Keratinocyte (primary cell): ENCODE results near the gene NRG3. TPM values are rescaled to one million over a fixed set of nuclear protein-coding genes. Genes with fewer than 3 reads are reported as not detected.

Source experiments
- DNase-seq: peaks from one replicate; pipeline ENCODE4 v3.0.0-alpha.2; 2011; ENCODE audit warnings: low read depth, missing footprints, low spot score
- FAIRE-seq: peaks from 2 replicates; lab custom pipeline; 2011; peaks lifted over from hg19 to GRCh38; lab: Jason Lieb, UNC
- H2AFZ ChIP-seq: 2 replicates; pipeline ENCODE4 v1.6.0; 2012; ENCODE audit warnings: low read length, control low read depth, inconsistent platforms; ENCODE audit not compliant: control insufficient read depth
- H3K27ac ChIP-seq: 2 replicates; pipeline ENCODE4 v1.5.1; 2011; ENCODE audit warnings: low read length; ENCODE audit not compliant: control insufficient read depth, insufficient read depth
- H3K27me3 ChIP-seq: 3 replicates; pipeline ENCODE4 v1.6.0; 2011; ENCODE audit warnings: low read length; ENCODE audit not compliant: control insufficient read depth, insufficient read depth; ENCODE audit errors: extremely low read depth
- H3K36me3 ChIP-seq, 2 experiments: 2 replicates in 1 of 2; 3 replicates in 1 of 2; pipeline ENCODE4 v1.5.1; 2011; ENCODE audit warnings: low read length in 2 of 2, mild to moderate bottlenecking in 1 of 2; ENCODE audit not compliant: control insufficient read depth in 2 of 2, insufficient read depth in 2 of 2; ENCODE audit errors: extremely low read depth in 1 of 2
- H3K4me1 ChIP-seq: 3 replicates; pipeline ENCODE4 v1.5.1; 2011; ENCODE audit warnings: low read length; ENCODE audit not compliant: control insufficient read depth, insufficient read depth; ENCODE audit errors: extremely low read depth
- H3K4me2 ChIP-seq: 3 replicates; pipeline ENCODE4 v1.6.0; 2011; ENCODE audit warnings: low read depth, low read length; ENCODE audit not compliant: control insufficient read depth, insufficient read depth; ENCODE audit errors: extremely low read depth
- H3K4me3 ChIP-seq, 3 experiments: fragments of 200-600 bp in 1 of 3; sonication (generic) in 1 of 3; 2 replicates in 2 of 3; 3 replicates in 1 of 3; pipeline ENCODE4 v1.5.1; 2011 to 2016; ENCODE audit warnings: low read length in 3 of 3, mild to moderate bottlenecking in 3 of 3, control low read depth in 2 of 3, inconsistent platforms in 1 of 3, low read depth in 1 of 3, mixed read lengths in 1 of 3, mixed run types in 1 of 3, moderate library complexity in 1 of 3; ENCODE audit not compliant: control insufficient read depth in 2 of 3, insufficient read depth in 2 of 3; ENCODE audit errors: extremely low read depth in 1 of 3
- H3K79me2 ChIP-seq: 2 replicates; pipeline ENCODE4 v1.6.0; 2012; ENCODE audit warnings: low read length; ENCODE audit not compliant: control insufficient read depth, insufficient read depth
- H3K9ac ChIP-seq: 3 replicates; pipeline ENCODE4 v1.6.0; 2011; ENCODE audit warnings: low read length; ENCODE audit not compliant: control insufficient read depth, insufficient read depth; ENCODE audit errors: extremely low read depth
- H3K9me1 ChIP-seq: 3 replicates; pipeline ENCODE4 v1.6.0; 2011; ENCODE audit warnings: low read length; ENCODE audit not compliant: control insufficient read depth, insufficient read depth; ENCODE audit errors: extremely low read depth
- H3K9me3 ChIP-seq: 2 replicates; pipeline ENCODE4 v1.5.1; 2012; ENCODE audit warnings: low read depth, low read length; ENCODE audit not compliant: control insufficient read depth
- H4K20me1 ChIP-seq: 3 replicates; pipeline ENCODE4 v1.6.0; 2011; ENCODE audit warnings: low read length; ENCODE audit not compliant: control insufficient read depth, insufficient read depth; ENCODE audit errors: extremely low read depth
- CTCF ChIP-seq, 3 experiments: IDR thresholded peaks in 1 of 3; conservative IDR thresholded peaks in 1 of 3; optimal IDR thresholded peaks in 1 of 3; 2 replicates in 2 of 3; 3 replicates in 1 of 3; pipeline versions ENCODE3 to v1.5.1; 2011; ENCODE audit warnings: low read length in 3 of 3, mild to moderate bottlenecking in 3 of 3, moderate library complexity in 2 of 3, control low read depth in 1 of 3, inconsistent platforms in 1 of 3; ENCODE audit not compliant: insufficient read depth in 2 of 3; ENCODE audit errors: extremely low read depth in 1 of 3
- EZH2 ChIP-seq: IDR thresholded peaks from one replicate; pipeline ENCODE4 v1.6.1; 2012; ENCODE audit warnings: inconsistent platforms, mild to moderate bottlenecking, low read length, moderate library complexity
- dilution Hi-C: fragments of 300-500 bp; cut with MboI; formaldehyde crosslinking; loops from one replicate; pipeline ENCODE4 v1.7.0; 2020; ENCODE audit warnings: low sequenced_read_pairs; ENCODE audit not compliant: extremely low pct_ligation_motif_present
- polyA plus RNA-seq, 5 experiments: library from polyadenylated mRNA; depleted of rRNA in 3 of 5; stranded (reverse) in 3 of 5; stranded (forward) in 1 of 5; unstranded in 1 of 5; fragments of >200 nt; gene quantifications; 1 replicate in 1 of 5; 2 replicates in 3 of 5; 3 replicates in 1 of 5; pipeline versions ENCODE4 v1.2.1 to v1.2.3, GENCODE V29; 2011 to 2012; ENCODE audit warnings: missing spikeins in 2 of 5, low read depth in 1 of 5, low replicate concordance in 1 of 5

NRG3 gene
- polyA plus RNA-seq, 1 donor (not counting 4 experiments of a cell fraction or from before 2014, with no cell fraction given): not detected

- no peak for FAIRE-seq
- Histone ChIP-seq H4K20me1 (no peaks in the 10 kb centered on the region), H3K4me3 (no peak overlapping the region), H3K27me3 (no peaks in the 10 kb centered on the region), H3K36me3 (no peaks in the 10 kb centered on the region), H3K9me1 (no peaks in the 10 kb centered on the region), H3K79me2 (no peaks in the 10 kb centered on the region), H3K9me3 (no peaks in the 10 kb centered on the region), H3K4me2 (no peak overlapping the region), H3K27ac (no peak overlapping the region), H3K4me1 (no peaks in the 10 kb centered on the region), H2AFZ (no peak overlapping the region), H3K9ac (no peak overlapping the region)
- DNase-seq: no peak
- TF ChIP-seq EZH2 (no peak), CTCF (optimal IDR thresholded peaks at IDR 0.05 in 1 of 3, IDR thresholded peaks at IDR 0.05 in 1 of 3, conservative IDR thresholded peaks at IDR 0.05 in 1 of 3; ENCODE audit: extremely low read depth in 1 of 3, insufficient read depth in 2 of 3, low read length in 3 of 3) (no peak)
- dilution Hi-C loops: no loop called here
Measured at GRCh38 chr10:82084496-82084895, 209.5 kb downstream of the NRG3 start.

GRCh38 chr10:82084904-82085303, 209.9 kb downstream of the NRG3 start:
- Histone ChIP-seq H3K9me3 (no peaks in the 10 kb centered on the region), H3K9me1 (no peaks in the 10 kb centered on the region), H3K4me2 (no peak overlapping the region), H2AFZ (no peak overlapping the region), H3K9ac (no peak overlapping the region), H3K4me1 (no peaks in the 10 kb centered on the region), H3K4me3 (no peak overlapping the region), H3K27ac (no peak overlapping the region), H4K20me1 (no peaks in the 10 kb centered on the region), H3K79me2 (no peaks in the 10 kb centered on the region), H3K27me3 (no peaks in the 10 kb centered on the region), H3K36me3 (no peaks in the 10 kb centered on the region)
- FAIRE-seq (no peak), DNase-seq (no peak)
- TF ChIP-seq CTCF (optimal IDR thresholded peaks at IDR 0.05 in 1 of 3, IDR thresholded peaks at IDR 0.05 in 1 of 3, conservative IDR thresholded peaks at IDR 0.05 in 1 of 3; ENCODE audit: extremely low read depth in 1 of 3, insufficient read depth in 2 of 3, low read length in 3 of 3) (no peak), EZH2 (no peak)
- dilution Hi-C loops: no loop called here
